ENCODE results near the gene DUS2. TPM values are rescaled to one million over a fixed set of nuclear protein-coding genes. Genes with fewer than 3 reads are reported as not detected.
"Not testable (repeated sequence)": the region's sequence is repeated elsewhere in the genome, so short reads cannot be mapped to it uniquely, and the experiment has no call there.

Gene DUS2
- total and polyA plus RNA-seq, 9 of the 15 experiments (the other 6 are each of a cell fraction or from before 2014, with no cell fraction given) = 5.8 to 22.5 (median 20.6) TPM

GRCh38 chr16:67993207-67994039 is 29.7 kb upstream of the DUS2 start (continued):
- TF ChIP-seq ZNF639 (CRISPR knock-in tag; conservative IDR thresholded peaks at IDR 0.05 in 1 of 2, IDR thresholded peaks at IDR 0.05 in 1 of 2) (no peak), ZNF12 (CRISPR knock-in tag; IDR thresholded peaks at IDR 0.05) (no peak)

DNA sequence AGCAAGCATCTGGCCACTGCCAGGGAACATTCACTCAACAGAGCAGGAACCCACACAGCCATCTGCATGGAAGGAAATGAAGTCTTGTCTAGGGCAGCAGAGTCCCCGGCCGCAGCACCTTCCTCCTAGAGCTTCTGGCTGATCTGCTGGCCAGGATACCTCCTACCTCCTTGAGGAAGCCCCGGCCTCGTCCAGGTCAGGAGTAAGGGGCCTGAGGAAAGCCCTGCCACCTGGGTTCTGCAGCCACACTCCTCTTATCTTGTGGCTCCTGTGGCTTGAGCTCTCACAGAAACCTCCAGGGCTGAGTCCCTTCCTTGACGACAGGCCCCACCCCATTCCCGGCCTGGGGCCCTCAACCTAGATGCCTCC is 29.1 kb upstream of the DUS2 start:
- H3K79me2 ChIP-seq (ENCODE audit: control insufficient read depth, insufficient read depth, low read length); H3K36me3 ChIP-seq (ENCODE audit: control insufficient read depth, insufficient read depth, low read length); intact Hi-C loops (cut with micrococcal nuclease); H3K9me1 ChIP-seq (ENCODE audit: control insufficient read depth, insufficient read depth, low read length); H3K27me3 ChIP-seq (ENCODE audit: control insufficient read depth in 2 of 2, insufficient read depth in 2 of 2, low read length in 2 of 2); H4K20me1 ChIP-seq (replicated peaks; ENCODE audit: control insufficient read depth, insufficient read depth, low read length); H3K9me3 ChIP-seq (replicated peaks; ENCODE audit: control insufficient read depth, insufficient read depth, low read depth, low read length): not testable (repeated sequence)
- 0 out of 2 replicates have a peak overlapping the region, but pooled peaks have one; percentile 3 for H3K4me3 ChIP-seq
- peak overlapping the region; percentile 89 for H3K27ac ChIP-seq (ENCODE audit: extremely low read depth, low read depth, low read length)
- CTCF ChIA-PET (ENCODE audit: low intra/inter-chr PET ratio) = interaction anchor here (0.9 to 2.1 kb wide), 4 partner anchors 9 to 235 kb away, joined by 3 to 18 read pairs (median 10); no protein-coding TSS in a partner anchor
- TF ChIP-seq HDGF (IDR thresholded peaks at IDR 0.05) (0 out of 2 replicates have a peak, but pooled peaks have one; percentile 23), ZNF766 (CRISPR knock-in tag; conservative IDR thresholded peaks at IDR 0.05) (0 out of 2 replicates have a peak, but pooled peaks have one; percentile 18), ZBTB9 (CRISPR knock-in tag; IDR thresholded peaks at IDR 0.05) (peak; percentile 96)
- FAIRE-seq (peak; percentile 76), ATAC-seq (peak; percentile 31), DNase-seq (ENCODE audit: extremely low read depth in 1 of 4, low spot score in 3 of 4) (peak in 2 of 4 experiments; percentile 19 to 47)
- H2AFZ ChIP-seq (ENCODE audit: low read depth, low read length) = peak overlapping the region; percentile 91
- TSS peak; percentile 62 for BruUV-seq (replicated peaks)
- H3K4me2 ChIP-seq (ENCODE audit: insufficient read depth, low read length) = peak overlapping the region; percentile 62
- WGBS (ENCODE audit: insufficient coverage, low coverage, missing lambda C conversion rate) = 0% methylated on average over 2 of the region's 6 CpGs
- H3K9ac ChIP-seq (ENCODE audit: insufficient read depth in 1 of 2, low read depth in 2 of 2, low read length in 2 of 2) = peak overlapping the region; percentile 71 to 87; a peak in 3 of 4 replicates
- in situ Hi-C loops (cut with MboI) = loop anchor here (10.0 kb wide), 1 partner anchor 321 kb away; the partner anchor contains the start of genes PRMT7 and SLC7A6OS
- H3K4me1 ChIP-seq (replicated peaks in 1 of 2; ENCODE audit: control insufficient read depth in 2 of 2, insufficient read depth in 2 of 2, low read length in 2 of 2) = peaks cover 16 to 38% of the 10 kb centered on the region in 2 experiments
- POLR2A ChIA-PET = interaction anchor here (1.0 to 1.4 kb wide), 3 partner anchors 8 to 20 kb away, joined by 3 to 4 read pairs (median 3); no protein-coding TSS in a partner anchor
